GM23338 (cell line): ENCODE results near the gene NRL. TPM values are rescaled to one million over a fixed set of nuclear protein-coding genes. Genes with fewer than 3 reads are reported as not detected.

Experiments
- ATAC-seq: fragments of 200-7000 bp; cut with Tn5 transposase; 3 replicates; pipeline ENCODE4 v1.9.1; 2020
- DNase-seq: peaks from one replicate; pipeline ENCODE4 v3.0.0-alpha.2; 2015; ENCODE audit warnings: low spot score
- H2AFZ ChIP-seq: fragments of 200-600 bp; sonication (generic); 2 replicates; pipeline ENCODE4 v1.8.0; 2016; ENCODE audit warnings: antibody characterized with exemption, mild to moderate bottlenecking, moderate library complexity
- H3F3A ChIP-seq: fragments of 200-600 bp; sonication (generic); replicated peaks from 2 replicates; pipeline ENCODE4 v1.8.0; 2017; ENCODE audit warnings: antibody characterized with exemption, mixed run types, low read depth
- H3K27ac ChIP-seq: fragments of 200-600 bp; sonication (generic); 2 replicates; pipeline ENCODE4 v1.6.1; 2016; ENCODE audit warnings: low read depth
- H3K27me3 ChIP-seq: fragments of 200-600 bp; sonication (generic); 2 replicates; pipeline ENCODE4 v1.8.0; 2016; ENCODE audit warnings: mild to moderate bottlenecking, mixed run types, moderate library complexity; ENCODE audit not compliant: insufficient read depth
- H3K36me3 ChIP-seq: fragments of 200-600 bp; sonication (generic); 2 replicates; pipeline ENCODE4 v1.8.0; 2016; ENCODE audit warnings: mild to moderate bottlenecking; ENCODE audit not compliant: insufficient read depth
- H3K4me1 ChIP-seq: fragments of 200-600 bp; sonication (generic); 2 replicates; pipeline ENCODE4 v1.8.0; 2016; ENCODE audit warnings: mild to moderate bottlenecking, moderate library complexity; ENCODE audit not compliant: insufficient read depth
- H3K4me2 ChIP-seq: fragments of 200-600 bp; sonication (generic); 2 replicates; pipeline ENCODE4 v1.7.1; 2017; ENCODE audit warnings: mixed run types
- H3K4me3 ChIP-seq: fragments of 200-600 bp; sonication (generic); 2 replicates; pipeline ENCODE4 v1.6.1; 2016; ENCODE audit warnings: mixed run types
- H3K79me2 ChIP-seq: fragments of 200-600 bp; sonication (generic); replicated peaks from 2 replicates; pipeline ENCODE4 v1.8.0; 2017; ENCODE audit warnings: mild to moderate bottlenecking; ENCODE audit not compliant: insufficient read depth
- H3K9me2 ChIP-seq: fragments of 200-600 bp; sonication (generic); 2 replicates; pipeline ENCODE4 v1.8.0; 2017; ENCODE audit not compliant: insufficient read depth
- H4K20me1 ChIP-seq: fragments of 200-600 bp; sonication (generic); replicated peaks from 2 replicates; pipeline ENCODE4 v1.8.0; 2017; ENCODE audit warnings: mild to moderate bottlenecking; ENCODE audit not compliant: insufficient read depth
- H3K27ac Mint-ChIP-seq: 2 replicates; pipeline ENCODE4 v1.8.0; 2020; ENCODE audit warnings: inconsistent platforms, mild to moderate bottlenecking, moderate library complexity, mixed read lengths
- H3K27me3 Mint-ChIP-seq: 3 replicates; pipeline ENCODE4 v1.8.0; 2022; ENCODE audit warnings: low read depth, mild to moderate bottlenecking, moderate library complexity, mixed read lengths, inconsistent platforms; ENCODE audit not compliant: insufficient read depth, poor library complexity
- H3K36me3 Mint-ChIP-seq: 3 replicates; pipeline ENCODE4 v1.8.0; 2021; ENCODE audit warnings: low read depth, mild to moderate bottlenecking, inconsistent platforms, moderate library complexity, mixed read lengths
- H3K4me1 Mint-ChIP-seq: 3 replicates; pipeline ENCODE4 v1.8.0; 2020; ENCODE audit warnings: mild to moderate bottlenecking, inconsistent platforms, mixed read lengths
- H3K4me3 Mint-ChIP-seq: 3 replicates; pipeline ENCODE4 v1.8.0; 2021; ENCODE audit warnings: moderate library complexity, mild to moderate bottlenecking, inconsistent platforms, mixed read lengths
- H3K9me3 Mint-ChIP-seq: 3 replicates; pipeline ENCODE4 v1.8.0; 2020; ENCODE audit warnings: moderate library complexity, mild to moderate bottlenecking, inconsistent platforms, mixed read lengths
- CREB1 ChIP-seq: fragments of 250-450 bp; sonication (Bioruptor Pico); IDR thresholded peaks from 2 replicates; pipeline ENCODE4 v1.5.0; 2020; ENCODE audit warnings: low read depth, mild to moderate bottlenecking, moderate library complexity
- CTCF ChIP-seq, 2 experiments: fragments of 200-600 bp in 1 of 2; sonication (generic) in 1 of 2; conservative IDR thresholded peaks; 2 replicates each; pipeline versions ENCODE4 v1.5.1 to v1.6.1; 2016 to 2017; ENCODE audit warnings: antibody characterized with exemption in 2 of 2, low read depth in 2 of 2, mild to moderate bottlenecking in 2 of 2, moderate library complexity in 1 of 2
- ZNF462 ChIP-seq: fragments of 250-450 bp; sonication (Bioruptor Pico); IDR thresholded peaks from 2 replicates; pipeline ENCODE4 v1.5.0; 2020; ENCODE audit warnings: mild to moderate bottlenecking, moderate library complexity
- polyA plus RNA-seq: library from polyadenylated mRNA; unstranded; fragments of >200 nt; fragmentation: Nextera tagmentation; extraction: Ambion mirVana; gene quantifications from 2 replicates; pipeline ENCODE4 v1.2.1, GENCODE V29; 2016
- total RNA-seq: library from RNA; depleted of rRNA; stranded (reverse); fragments of >200 nt; shearing (Covaris generic); gene quantifications from 2 replicates; pipeline ENCODE4 v1.2.3, GENCODE V29; 2014

The NRL gene
- total and polyA plus RNA-seq, 2 experiments from 2014 or later: 1.8 to 2.2 TPM

GRCh38 chr14:24130380-24130716, 15.6 kb upstream of the NRL start, which contains the start of gene FITM1:
Gene FITM1 (plus strand): TSS chr14:24130659. CDS start chr14:24131564, 905 bp downstream.
- no peak within 1 kb of the TSS; the same call in 2 of the 3 replicates for H3K4me3 Mint-ChIP-seq
- no peak for ATAC-seq
- H3K4me1 Mint-ChIP-seq: peaks cover 15% of the 10 kb centered on the region
- H3K4me2 ChIP-seq: no peak within 1 kb of the TSS
- H4K20me1 ChIP-seq: no peaks in the 10 kb centered on the region
- H3K79me2 ChIP-seq: no peaks in the 10 kb centered on the region
- H3K4me3 ChIP-seq: no peak within 1 kb of the TSS
- no peaks in the 10 kb centered on the region for H3K9me3 Mint-ChIP-seq
- no peaks in the 10 kb centered on the region for H3K9me2 ChIP-seq
- DNase-seq: no peak
- H3K27ac ChIP-seq: no peak within 1 kb of the TSS
- no peaks in the 10 kb centered on the region for H3K36me3 ChIP-seq
- no peak within 1 kb of the TSS for H2AFZ ChIP-seq
- H3K36me3 Mint-ChIP-seq: no peaks in the 10 kb centered on the region; the same call in 2 of the 3 replicates
- TF ChIP-seq ZNF462 (no peak), CTCF (conservative IDR thresholded peaks at IDR 0.05; ENCODE audit: low read depth in 2 of 2) (no peak), CREB1 (CRISPR knock-in tag) (no peak)
- H3F3A ChIP-seq: peaks cover 12% of the 10 kb centered on the region
- H3K4me1 ChIP-seq: peaks cover 8% of the 10 kb centered on the region; the same call in 1 of the 2 replicates
- no peak within 1 kb of the TSS for H3K27ac Mint-ChIP-seq
- H3K27me3 ChIP-seq: no peaks in the 10 kb centered on the region
- peaks cover 5% of the 10 kb centered on the region for H3K27me3 Mint-ChIP-seq
